Right ventricle myocardium superior (tissue), 1 donor: ENCODE data around the gene FBXL19. TPM values are rescaled to one million over a fixed set of nuclear protein-coding genes. Genes with fewer than 3 reads are reported as not detected.
"Not testable (repeated sequence)": the region's sequence is repeated elsewhere in the genome, so short reads cannot be mapped to it uniquely, and the experiment has no call there.

Experiments
- ATAC-seq: fragments of 200-7000 bp; cut with Tn5 transposase; one replicate; pipeline ENCODE4 v1.9.1; 2020; ENCODE audit warnings: mild to moderate bottlenecking; ENCODE audit not compliant: poor library complexity
- DNase-seq: peaks from one replicate; pipeline ENCODE4 v3.0.0-alpha.2; 2020
- intact Hi-C: fragments of 100-400 bp; cut with DNase I; formaldehyde crosslinking; loops from one replicate; pipeline ENCODE4 v1.11.2; 2022
- total RNA-seq: library from RNA; stranded (reverse); fragmentation: NEBNext Ultra II Directional; extraction: Animal tissue kit (Norgen Biotek cat#: 25700); gene quantifications from one replicate; pipeline ENCODE4 v1.2.1, GENCODE V29; 2021
- donor health status: DM: no; HTN: yes; CAD: no; lungs with severe emphysema.

FBXL19 gene
- total RNA-seq, 1 donor from 2014 or later = 4.7 TPM

DNA sequence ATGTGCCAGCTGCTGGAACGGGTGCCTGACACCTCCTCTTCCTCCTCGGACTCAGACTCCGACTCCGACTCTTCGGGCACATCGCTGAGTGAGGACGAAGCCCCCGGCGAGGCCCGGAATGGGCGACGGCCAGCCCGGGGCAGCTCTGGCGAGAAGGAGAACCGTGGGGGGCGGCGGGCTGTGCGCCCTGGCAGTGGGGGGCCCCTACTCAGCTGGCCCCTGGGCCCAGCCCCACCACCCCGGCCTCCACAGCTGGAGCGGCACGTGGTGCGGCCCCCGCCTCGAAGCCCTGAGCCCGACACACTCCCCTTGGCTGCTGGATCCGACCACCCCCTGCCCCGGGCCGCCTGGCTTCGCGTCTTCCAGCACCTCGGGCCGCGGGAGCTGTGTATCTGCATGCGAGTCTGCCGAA lies 6.8 kb downstream of the FBXL19 start:
- intact Hi-C loops = no loop called here

DNA sequence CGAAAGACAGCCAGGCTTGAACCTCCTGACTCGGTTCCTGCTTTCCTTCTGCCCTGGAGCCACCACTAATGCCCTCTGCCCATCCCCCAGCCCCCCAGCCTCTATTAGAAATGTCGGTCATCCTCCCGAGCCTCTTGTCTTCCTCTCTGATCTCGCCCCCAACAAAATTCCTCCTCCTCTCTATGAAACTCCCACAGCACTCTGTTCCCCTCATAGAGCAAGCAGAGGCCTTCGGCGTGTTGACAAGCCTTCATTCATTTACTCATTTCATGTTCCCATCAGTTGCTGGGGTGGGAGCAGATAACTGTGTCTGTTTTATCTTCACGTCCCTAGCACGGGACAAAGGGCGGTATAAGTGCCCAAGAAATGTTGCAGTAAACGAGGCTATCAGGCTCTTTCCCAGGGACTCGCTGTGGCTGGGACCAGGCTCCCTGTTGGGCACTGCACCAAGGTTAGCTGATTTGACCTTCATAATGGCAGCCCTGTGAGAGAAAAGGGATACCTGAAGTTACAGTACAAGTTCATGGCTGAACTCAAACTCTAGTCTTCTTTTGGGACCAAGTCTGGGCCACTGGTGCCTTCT lies 7.8 kb downstream of the FBXL19 start:
- DNase-seq (no peak), ATAC-seq (peak; percentile 30)
- intact Hi-C loops = no loop called here

More for the DNA sequence above, 6.8 kb downstream of the FBXL19 start:
- DNase-seq (no peak), ATAC-seq (no peak)

DNA sequence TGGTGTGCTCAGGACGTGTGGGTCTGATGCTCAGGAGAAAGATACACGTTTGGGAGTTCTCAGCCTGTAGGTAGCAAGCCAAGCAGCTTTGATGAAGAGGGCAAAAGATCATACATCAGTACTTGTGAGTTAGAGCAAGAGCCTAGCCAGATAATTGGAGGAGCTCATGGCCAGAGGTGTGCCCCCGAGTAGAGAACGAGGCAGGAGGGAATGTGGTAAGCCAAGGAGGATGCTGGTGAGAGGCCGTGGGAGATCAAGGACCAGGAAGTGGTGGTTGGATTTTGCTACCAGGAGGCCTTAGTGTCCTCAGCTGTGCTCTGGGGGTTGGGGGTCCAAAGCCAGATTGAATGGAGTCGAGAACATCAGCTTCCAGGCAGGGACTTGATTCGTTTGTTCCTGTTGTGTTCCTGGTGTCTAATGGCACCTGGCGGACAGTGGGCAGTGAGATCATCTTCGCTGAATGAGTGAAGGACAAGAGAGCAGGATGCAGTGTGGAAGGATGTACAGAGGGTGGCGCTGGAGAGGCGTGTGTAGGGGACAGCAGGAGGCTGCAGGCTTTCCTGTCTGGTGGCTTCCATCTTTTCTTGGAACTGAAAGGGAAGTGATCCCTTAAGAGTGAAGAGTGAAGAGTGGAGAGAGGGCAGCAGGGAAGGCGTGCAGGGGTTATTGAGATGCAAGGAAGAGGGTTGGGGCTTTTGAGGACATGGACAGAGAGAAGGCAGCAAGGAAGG lies 11.6 kb downstream of the FBXL19 start:
- DNase-seq (peak; percentile 61), ATAC-seq (no peak)
- intact Hi-C loops = no loop called here

DNA sequence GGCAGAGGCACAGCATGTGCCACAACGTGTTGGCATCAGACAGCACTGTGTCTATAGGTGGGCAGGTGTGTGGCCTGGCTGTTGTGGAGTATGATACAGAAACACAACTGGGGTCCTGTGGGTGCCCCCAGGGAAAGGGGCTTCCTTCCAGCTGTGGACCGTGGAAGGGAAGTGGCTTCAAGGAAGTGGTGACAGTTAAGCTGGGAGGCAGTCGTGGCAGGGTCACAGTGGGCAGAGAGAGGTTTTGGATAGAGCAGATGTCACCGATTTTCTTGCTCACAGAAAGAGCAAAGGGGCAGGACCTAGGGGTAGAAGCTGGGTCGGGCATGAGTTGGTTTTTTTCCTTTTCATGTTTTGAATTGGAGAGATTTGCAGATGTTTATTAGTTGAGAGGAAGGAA lies 14.3 kb downstream of the FBXL19 start:
- DNase-seq = no peak
- no peak for ATAC-seq
- intact Hi-C loops = no loop called here

DNA sequence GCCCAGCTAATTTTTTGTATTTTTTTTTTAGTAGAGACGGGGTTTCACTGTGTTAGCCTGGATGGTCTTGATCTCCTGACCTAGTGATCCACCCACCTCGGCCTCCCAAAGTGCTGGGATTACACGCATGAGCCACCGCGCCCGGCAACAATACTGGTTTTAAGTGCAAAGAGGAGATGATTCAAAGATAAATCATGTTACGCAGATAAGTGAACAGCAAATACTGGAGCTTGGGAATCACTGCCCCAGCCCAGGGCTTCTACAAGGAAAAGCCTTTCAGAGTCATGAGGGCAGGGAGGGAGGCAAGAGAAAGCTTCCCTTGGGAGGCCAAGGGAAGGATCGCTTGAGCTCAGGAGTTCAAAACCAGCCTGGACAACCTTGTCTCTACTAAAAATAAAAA lies 16.2 kb downstream of the FBXL19 start:
- ATAC-seq, DNase-seq, intact Hi-C loops: not testable (repeated sequence)

DNA sequence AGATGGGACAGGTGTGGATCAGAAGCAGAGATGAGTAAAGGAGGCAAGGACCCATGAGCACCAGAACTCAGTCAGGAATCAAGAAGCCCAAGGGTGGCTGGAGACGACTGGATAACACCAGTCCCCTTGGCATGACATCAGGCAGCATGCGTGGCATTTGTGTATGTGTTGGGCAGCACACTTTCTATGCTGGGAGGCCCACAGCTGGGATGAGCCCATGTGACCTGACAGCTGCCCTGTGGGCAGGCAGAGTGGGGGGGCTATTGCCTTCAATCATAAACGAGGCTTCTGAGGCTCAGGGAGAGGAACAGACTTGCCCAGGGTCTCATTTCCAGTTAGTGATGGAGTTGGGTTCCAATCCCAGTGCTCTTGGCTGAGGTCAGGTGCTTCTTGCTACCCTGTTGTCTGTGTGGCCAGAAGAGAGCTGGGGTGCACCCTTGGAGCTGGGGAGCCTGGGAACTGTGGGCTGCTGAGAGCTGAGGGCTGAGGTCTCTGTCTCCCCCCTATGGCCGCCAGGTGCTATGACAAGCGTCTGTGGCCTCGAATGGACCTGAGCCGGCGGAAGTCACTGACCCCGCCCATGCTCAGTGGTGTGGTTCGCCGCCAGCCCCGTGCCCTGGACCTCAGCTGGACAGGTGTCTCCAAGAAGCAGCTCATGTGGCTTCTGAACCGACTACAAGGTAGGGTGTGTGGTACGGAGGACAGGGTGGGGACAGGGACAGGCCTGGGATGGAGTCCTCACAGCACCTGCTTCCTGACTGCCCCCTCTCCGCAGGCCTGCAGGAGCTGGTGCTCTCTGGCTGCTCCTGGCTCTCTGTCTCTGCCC lies 18.4 kb downstream of the FBXL19 start:
- intact Hi-C loops = no loop called here
- DNase-seq (peak; percentile 88), ATAC-seq (peak; percentile 92)

DNA sequence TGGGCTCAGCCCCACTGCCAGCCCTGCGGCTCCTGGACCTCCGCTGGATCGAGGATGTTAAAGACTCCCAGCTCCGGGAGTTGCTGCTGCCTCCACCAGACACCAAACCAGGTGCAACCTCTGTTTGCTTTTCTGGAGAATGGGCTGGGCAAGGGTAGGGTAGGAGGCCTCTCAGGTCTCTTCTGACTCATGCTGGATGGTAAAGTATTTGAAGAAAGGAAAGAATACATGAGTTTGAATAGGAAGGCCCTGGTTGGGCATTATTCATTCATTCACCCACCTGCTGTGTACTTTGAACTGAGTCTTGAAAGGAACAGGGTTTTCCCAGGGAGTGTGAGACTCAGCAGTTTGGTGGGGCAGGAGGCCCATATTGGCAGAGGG lies 19.0 kb downstream of the FBXL19 start:
- no peak for ATAC-seq
- intact Hi-C loops = no loop called here

DNA sequence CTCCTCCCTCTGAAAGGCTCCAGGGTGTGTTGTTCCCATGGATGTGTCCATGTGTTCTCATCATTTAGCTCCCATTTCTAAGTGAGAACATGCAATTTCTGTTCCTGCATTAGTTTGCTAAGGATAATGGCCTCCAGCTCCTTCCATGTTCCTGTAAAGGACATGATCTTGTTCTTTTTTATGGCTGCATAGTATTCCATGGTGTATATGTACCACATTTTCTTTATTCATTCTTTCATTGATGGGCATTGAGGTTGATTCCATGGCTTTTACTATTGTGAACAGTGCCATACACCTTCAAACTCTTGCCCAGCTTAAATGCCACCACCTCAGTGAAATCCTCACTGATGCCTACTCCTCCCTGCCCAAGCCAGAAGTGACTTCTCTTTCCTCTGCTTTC lies 21.0 kb downstream of the FBXL19 start:
- no peak for DNase-seq
- no peak for ATAC-seq
- intact Hi-C loops = no loop called here

More for the DNA sequence above, 19.0 kb downstream of the FBXL19 start:
- DNase-seq = no peak

DNA sequence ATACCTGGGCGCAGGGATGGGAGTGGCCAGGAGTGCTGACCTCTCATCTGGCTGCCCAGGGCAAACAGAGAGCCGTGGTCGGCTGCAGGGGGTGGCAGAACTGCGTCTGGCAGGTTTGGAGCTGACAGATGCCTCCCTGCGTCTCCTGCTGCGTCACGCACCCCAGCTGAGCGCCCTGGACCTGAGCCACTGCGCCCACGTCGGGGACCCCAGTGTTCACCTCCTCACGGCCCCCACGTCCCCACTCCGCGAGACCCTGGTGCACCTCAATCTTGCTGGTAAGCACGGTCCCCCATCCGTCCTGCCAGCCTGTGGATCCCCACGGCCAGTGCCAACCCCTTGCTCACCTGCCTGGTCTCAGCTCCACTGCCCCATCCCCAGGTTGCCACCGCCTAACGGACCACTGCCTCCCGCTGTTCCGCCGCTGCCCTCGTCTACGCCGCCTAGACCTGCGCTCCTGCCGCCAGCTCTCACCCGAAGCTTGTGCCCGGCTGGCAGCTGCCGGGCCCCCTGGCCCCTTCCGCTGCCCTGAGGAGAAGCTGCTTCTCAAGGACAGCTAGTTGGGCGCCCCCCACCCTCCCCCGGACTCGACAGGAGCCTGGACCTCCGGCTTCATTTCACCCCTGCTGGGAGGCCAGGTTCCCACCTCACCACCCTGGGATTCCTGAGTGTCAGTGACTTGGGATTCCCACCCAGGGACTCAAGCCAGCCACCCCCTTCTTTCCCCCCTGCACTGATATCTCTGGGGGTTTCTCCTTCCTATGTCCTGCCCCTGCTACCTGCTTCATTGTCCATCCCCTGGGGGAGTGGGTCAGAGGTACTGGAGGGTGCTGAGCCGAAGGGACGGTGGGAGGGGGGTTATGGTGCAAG lies 23.5 kb downstream of the FBXL19 start:
- DNase-seq (peak; percentile 43), ATAC-seq (no peak)
- intact Hi-C loops = no loop called here

DNA sequence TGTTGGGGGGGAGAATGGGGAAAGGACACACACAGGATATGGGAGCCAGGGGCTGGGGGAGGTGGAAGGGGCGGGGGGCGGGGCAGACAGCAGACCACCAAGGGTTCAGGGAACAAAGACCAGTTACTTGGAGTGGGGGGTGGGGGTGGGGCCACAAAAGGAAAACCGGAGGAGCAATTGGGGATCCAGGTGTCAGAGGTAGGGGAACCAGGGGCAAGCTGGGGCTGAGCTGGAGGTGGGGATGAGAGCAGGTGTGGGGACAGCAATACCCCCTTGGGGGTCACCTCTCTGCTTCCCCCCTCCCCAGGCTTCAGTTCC lies 24.1 kb downstream of the FBXL19 start:
- no peak for ATAC-seq

DNA sequence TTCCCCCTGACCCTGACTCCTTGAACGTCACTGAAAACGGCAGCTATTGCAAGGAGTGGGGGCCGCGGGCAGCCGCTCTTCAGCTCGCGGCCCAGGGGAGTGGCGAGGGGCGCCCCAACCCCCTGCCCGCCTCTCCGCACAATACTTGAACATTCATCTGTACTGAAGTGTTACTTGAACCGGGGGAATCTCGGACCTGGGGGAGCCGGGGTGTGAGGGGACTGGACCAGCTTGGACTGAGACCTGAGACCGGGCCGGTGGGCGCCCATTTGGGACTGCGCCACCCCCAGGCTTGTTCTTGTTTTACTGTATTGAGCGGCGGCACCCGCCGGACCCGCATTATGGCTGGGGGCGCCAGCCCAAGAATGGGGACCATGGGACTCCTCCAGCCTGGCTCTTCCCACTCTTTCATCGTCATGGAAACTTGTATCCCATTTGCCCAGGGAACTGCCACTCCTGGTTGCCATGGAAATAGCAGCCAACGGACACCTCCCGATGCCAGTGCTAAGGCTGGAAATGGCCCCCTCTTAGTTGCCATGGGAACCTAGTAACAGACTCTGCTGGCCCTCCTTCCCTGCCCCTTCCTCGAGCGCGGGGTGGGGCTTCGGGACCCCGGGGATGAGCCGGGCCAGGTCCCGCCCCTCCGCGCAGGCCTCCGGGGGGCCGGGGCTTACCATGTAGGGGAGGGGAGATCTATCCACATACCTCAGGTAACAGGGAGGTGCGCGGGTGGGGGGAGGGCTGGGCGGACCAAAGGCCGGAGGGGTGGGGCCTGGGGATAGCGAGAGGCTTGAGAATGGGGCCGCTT lies 24.7 kb downstream of the FBXL19 start:
- peak; percentile 49 for ATAC-seq
- peak; percentile 84 for DNase-seq
- intact Hi-C loops = no loop called here

More for the DNA sequence above, 24.1 kb downstream of the FBXL19 start:
- peak; percentile 41 for DNase-seq
- intact Hi-C loops = no loop called here

DNA sequence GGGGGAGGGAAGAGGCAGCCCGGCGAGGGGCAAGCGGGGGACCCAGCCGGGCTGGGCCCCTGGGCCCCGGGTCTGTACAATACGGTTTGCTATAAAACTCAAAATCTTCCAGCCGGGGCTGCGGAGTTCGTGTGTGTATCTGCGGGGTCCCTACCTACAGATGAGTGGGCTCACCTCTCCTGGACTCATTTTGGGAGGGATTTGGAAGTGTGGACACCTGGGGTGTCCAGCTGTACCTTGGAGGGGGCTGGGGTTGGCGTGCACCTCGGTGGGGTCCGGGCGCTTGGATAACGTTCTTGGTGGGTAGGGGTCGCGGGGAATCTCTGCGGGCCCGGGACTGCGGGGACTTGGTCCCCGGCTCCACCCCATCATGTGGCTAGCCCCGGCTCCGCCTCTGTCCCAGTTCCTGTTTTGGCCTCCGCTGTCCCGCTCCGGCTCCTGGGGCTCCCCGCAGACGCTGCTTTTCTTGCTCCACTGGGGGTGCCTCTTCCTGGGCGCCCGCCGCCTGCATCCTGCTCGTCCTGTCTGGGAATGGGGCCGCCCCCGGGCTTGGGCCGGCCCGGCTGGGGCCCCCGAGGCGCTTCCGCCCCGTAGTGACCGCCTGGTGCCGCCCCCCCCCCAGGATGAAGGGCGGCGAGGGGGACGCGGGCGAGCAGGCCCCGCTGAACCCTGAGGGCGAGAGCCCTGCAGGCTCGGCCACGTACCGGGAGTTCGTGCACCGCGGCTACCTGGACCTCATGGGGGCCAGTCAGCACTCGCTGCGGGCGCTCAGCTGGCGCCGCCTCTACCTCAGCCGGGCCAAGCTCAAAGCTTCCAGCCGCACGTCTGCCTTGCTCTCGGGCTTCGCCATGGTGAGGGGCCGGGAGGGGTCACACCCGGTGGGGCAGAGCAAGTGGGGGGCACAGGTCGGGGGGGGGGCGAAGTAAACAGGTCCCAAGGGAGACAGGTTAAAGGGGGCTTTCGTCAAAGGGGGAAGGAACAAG lies 25.6 kb downstream of the FBXL19 start, which contains the start of gene ORAI3:
TSS of gene ORAI3 (plus strand) at position 402 of the 983 bp plus-strand sequence. CDS start at position 624, 222 bp downstream.
- ATAC-seq (peak; percentile 78), DNase-seq (peak; percentile 90)
- intact Hi-C loops = no loop called here

DNA sequence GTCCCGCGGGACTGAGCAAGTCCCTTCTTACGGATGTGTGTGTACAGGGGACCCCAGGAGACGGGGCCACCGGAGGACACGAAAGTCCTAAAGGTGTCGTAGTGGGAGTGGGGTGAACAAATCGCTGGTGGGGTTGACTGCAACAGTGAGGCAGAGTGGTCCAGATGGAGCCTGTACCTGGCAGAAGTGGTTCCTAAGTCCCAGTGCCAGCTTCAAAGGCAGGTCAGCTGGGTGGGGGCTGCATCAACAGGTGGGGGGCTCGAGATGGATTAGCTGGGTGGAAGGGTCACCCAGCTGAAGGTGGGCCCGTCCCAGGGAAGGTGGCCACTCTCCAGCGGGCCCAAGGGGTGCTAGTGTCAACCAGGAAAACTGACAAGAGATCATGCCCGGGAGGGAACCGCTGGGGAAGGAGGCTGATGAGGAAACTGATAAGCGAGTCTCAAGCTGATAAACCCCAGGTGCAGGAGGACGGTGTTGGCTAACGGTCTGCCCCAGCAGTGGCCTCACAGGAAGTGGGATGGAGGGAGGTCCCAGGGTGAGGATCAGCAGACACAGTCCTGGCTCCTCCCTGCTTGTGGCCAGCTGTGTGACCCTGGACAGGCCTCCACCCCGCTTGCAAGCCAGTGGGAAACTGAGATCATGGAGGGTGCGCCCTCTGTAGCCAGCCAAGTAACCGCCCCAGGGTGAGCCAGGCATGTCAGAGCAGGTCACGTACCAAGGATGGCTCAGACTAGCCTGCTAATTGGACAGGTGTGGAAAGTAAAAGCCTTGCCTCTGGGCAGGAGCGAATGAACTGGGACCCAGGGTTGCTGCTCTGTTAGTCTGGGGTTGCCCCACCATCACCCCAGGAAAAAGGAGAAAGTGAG lies 26.5 kb downstream of the FBXL19 start:
- DNase-seq = peak; percentile 92
- intact Hi-C loops = no loop called here
- peak; percentile 58 for ATAC-seq

DNA sequence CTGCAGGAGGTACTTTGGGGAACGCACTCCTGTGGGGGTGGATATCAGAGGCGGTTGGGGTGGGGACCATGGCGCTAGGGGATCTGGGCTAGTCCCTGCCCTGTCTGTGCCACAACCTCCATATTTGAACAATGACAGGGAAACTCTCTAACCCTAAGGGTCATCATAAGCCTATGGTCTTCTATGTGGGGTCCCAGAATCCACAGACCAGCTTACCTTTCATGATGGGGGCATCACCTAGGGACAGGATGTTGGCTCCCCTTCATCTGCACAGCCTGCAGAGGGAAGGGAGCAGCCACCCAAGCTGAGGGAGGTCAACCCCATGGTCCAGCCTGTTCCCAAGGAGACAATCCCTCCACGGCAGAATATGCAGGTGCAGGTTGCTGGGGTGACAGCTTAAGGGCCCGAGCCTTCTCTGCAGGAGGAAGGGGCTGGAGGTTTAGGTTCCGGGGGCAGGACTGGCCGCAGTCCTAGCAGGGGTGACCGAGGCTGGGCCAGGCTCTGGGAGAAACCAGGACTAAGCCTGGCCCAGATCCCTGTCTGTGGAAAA lies 27.2 kb downstream of the FBXL19 start:
- DNase-seq (no peak), ATAC-seq (no peak)
- intact Hi-C loops = no loop called here

DNA sequence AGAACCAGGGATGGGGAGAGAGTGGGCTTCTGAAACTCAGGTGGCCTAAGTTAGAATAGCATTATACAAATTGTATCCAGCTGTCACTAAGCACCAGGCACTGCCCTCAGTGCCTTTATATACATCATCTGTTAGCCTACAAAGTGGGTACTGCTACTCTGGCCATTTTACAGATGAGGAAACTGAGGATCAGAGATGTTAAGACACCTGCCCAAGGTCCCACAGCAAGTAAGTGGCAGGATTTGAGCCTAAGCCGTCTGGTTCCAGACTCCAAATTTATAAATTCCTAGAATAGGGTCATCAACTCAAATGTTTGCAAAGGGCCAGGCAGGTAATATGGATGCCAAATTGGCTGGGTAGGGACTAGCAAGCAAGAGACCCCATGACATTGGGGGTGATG lies 27.8 kb downstream of the FBXL19 start:
- ATAC-seq (no peak), DNase-seq (no peak)
- intact Hi-C loops = no loop called here

DNA sequence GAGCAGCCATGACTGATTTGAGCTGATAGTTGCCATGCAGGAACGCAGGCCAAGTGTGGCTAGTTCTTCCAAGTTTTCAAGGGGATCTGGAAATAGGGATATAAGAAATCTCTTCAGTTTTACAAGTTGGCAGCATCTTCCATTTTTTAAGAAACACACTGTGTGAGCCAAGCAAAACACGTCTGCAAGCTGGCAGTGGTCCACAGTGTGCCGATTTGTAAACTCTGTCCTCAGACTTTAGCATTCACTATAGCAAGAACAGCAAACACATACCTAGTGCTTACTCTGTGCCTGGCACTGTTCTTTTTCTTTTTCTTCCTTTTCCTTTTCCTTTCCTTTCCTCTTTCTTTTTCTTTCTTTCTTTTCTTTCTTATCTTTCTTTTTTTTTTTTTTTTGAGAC lies 28.4 kb downstream of the FBXL19 start:
- ATAC-seq = no peak
- intact Hi-C loops = no loop called here
- peak; percentile 84 for DNase-seq
